ENCODE data around the gene LCN6.
"Not testable (repeated sequence)": the region's sequence is repeated elsewhere in the genome, so short reads cannot be mapped to it uniquely, and the experiment has no call there.

The LCN6 gene

DNA sequence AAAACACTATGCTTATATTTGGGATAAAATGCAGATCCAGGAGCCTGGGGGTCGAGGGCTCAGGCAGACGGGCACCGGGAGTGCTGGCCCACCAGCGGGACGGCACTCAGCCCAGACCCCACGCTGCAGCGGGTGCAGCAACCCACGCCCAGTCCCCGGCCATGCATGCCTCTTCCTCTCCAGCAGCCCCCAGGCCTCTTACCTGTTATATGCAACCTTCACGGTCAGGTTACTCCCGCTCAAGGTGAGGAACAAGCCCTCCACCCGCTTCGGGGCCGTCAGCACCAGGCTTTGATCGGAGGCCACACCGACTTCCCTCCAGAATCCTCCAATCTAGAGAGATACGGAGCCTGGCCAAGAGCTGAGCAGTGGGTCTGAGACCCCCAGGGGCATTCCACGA is 8.5 kb upstream of the LCN6 start:
- Histone ChIP-seq H3K9me3 (ENCODE audit: control insufficient read depth, insufficient read depth, low read length) (peaks cover 28% of the 10 kb centered on the region), H3K79me2 (ENCODE audit: control insufficient read depth, low read length) (no peaks in the 10 kb centered on the region), H3K27ac (ENCODE audit: low read depth, low read length) (no peak overlapping the region), H4K20me1 (ENCODE audit: control insufficient read depth, insufficient read depth, low read depth, low read length) (no peaks in the 10 kb centered on the region), H3K36me3 (ENCODE audit: control insufficient read depth, low read length) (no peaks in the 10 kb centered on the region), H3K4me3 (ENCODE audit: low read length) (no peak overlapping the region), H3K9me2 (replicated peaks; ENCODE audit: control insufficient read depth, low read length) (no peaks in the 10 kb centered on the region), H3F3A (ENCODE audit: control insufficient read depth, insufficient read depth) (no peaks in the 10 kb centered on the region; the same call in 1 of the 2 replicates), H3K4me2 (ENCODE audit: low read length) (no peak overlapping the region), H3K4me1 (ENCODE audit: control insufficient read depth, low read length) (peaks cover 33% of the 10 kb centered on the region), H3K27me3 (ENCODE audit: control insufficient read depth, low read length) (peaks cover 7% of the 10 kb centered on the region; the same call in 1 of the 2 replicates)
- no peak for TF ChIP-seq EZH2phosphoT487 (IDR thresholded peaks at IDR 0.05; ENCODE audit: borderline replicate concordance, low read length)
- TF ChIP-seq, protein P1, sequence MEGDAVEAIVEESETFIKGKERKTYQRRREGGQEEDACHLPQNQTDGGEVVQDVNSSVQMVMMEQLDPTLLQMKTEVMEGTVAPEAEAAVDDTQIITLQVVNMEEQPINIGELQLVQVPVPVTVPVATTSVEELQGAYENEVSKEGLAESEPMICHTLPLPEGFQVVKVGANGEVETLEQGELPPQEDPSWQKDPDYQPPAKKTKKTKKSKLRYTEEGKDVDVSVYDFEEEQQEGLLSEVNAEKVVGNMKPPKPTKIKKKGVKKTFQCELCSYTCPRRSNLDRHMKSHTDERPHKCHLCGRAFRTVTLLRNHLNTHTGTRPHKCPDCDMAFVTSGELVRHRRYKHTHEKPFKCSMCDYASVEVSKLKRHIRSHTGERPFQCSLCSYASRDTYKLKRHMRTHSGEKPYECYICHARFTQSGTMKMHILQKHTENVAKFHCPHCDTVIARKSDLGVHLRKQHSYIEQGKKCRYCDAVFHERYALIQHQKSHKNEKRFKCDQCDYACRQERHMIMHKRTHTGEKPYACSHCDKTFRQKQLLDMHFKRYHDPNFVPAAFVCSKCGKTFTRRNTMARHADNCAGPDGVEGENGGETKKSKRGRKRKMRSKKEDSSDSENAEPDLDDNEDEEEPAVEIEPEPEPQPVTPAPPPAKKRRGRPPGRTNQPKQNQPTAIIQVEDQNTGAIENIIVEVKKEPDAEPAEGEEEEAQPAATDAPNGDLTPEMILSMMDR (IDR thresholded peaks at IDR 0.05; ENCODE audit: low read depth, low read length, poor library complexity, severe bottlenecking), result no peak

DNA sequence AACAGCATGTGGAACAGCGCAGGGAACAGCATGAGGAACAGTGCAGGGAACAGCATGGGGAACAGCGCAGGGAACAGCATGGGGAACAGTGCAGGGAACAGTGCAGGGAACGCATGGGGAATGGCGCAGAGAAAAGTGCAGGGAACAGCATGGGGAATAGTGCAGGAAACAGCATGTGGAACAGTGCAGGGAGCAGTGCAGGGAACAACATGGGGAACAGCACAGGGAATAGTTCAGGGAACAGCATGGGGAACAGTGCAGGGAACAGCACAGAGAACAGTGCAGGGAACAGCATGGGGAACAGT is 7.8 kb upstream of the LCN6 start:
- TF ChIP-seq, protein P1 (IDR thresholded peaks at IDR 0.05; ENCODE audit: low read depth, low read length, poor library complexity, severe bottlenecking), result no peak
- TF ChIP-seq EZH2phosphoT487 (IDR thresholded peaks at IDR 0.05; ENCODE audit: borderline replicate concordance, low read length), result no peak
- Histone ChIP-seq H3K36me3 (ENCODE audit: control insufficient read depth, low read length) (no peaks in the 10 kb centered on the region), H3K4me2 (ENCODE audit: low read length) (no peak overlapping the region), H3F3A (ENCODE audit: control insufficient read depth, insufficient read depth) (no peaks in the 10 kb centered on the region; the same call in 1 of the 2 replicates), H3K79me2 (ENCODE audit: control insufficient read depth, low read length) (no peaks in the 10 kb centered on the region), H3K27ac (ENCODE audit: low read depth, low read length) (no peak overlapping the region), H3K9me2 (replicated peaks; ENCODE audit: control insufficient read depth, low read length) (no peaks in the 10 kb centered on the region), H4K20me1 (ENCODE audit: control insufficient read depth, insufficient read depth, low read depth, low read length) (no peaks in the 10 kb centered on the region), H3K4me1 (ENCODE audit: control insufficient read depth, low read length) (peaks cover 36% of the 10 kb centered on the region), H3K4me3 (ENCODE audit: low read length) (no peak overlapping the region), H3K9me3 (ENCODE audit: control insufficient read depth, insufficient read depth, low read length) (peaks cover 35% of the 10 kb centered on the region), H3K27me3 (ENCODE audit: control insufficient read depth, low read length) (peaks cover 7% of the 10 kb centered on the region; the same call in 1 of the 2 replicates)

DNA sequence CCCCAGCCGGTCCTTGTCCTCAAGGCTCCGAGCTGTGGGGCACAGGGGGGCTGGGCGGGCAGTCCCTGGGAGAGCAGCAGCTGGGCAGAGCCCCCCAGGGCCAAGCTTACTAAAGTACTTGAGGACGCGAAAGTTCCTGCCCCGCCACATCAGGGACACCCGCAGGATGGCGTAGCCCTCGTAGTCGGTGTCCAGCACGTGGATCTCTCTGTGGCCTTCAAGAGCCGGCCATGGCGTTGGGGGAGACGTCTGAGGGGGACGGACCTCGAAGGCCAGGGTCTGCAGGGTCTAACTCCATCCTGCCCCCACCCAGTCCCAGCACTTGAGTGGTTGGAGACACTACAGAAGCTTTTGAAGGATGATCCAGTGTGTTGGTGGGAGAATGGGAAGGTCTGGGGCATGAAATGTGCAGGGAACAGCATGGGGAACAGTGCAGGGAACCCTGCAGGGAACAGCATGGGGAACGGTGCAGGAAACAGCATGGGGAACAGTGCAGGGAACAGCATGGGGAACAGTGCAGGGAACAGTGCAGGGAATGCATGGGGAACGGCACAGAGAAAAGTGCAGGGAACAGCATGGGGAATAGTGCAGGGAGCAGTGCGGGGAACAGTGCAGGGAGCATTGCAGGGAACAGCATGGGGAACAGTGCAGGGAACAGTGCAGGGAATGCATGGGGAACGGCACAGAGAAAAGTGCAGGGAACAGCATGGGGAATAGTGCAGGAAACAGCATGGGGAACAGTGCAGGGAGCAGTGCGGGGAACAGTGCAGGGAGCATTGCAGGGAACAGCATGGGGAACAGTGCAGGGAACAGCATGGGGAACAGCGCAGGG is 7.2 kb upstream of the LCN6 start:
- H3K4me2 ChIP-seq (ENCODE audit: low read length); H4K20me1 ChIP-seq (ENCODE audit: control insufficient read depth, insufficient read depth, low read depth, low read length); H3K79me2 ChIP-seq (ENCODE audit: control insufficient read depth, low read length); H3K9me2 ChIP-seq (replicated peaks; ENCODE audit: control insufficient read depth, low read length); H3K4me3 ChIP-seq (ENCODE audit: low read length); H3K36me3 ChIP-seq (ENCODE audit: control insufficient read depth, low read length); H3K27ac ChIP-seq (ENCODE audit: low read depth, low read length); H3K27me3 ChIP-seq (ENCODE audit: control insufficient read depth, low read length); H3F3A ChIP-seq (ENCODE audit: control insufficient read depth, insufficient read depth): not testable (repeated sequence)
- peaks cover 38% of the 10 kb centered on the region for H3K9me3 ChIP-seq (ENCODE audit: control insufficient read depth, insufficient read depth, low read length)
- peaks cover 36% of the 10 kb centered on the region for H3K4me1 ChIP-seq (ENCODE audit: control insufficient read depth, low read length)

DNA sequence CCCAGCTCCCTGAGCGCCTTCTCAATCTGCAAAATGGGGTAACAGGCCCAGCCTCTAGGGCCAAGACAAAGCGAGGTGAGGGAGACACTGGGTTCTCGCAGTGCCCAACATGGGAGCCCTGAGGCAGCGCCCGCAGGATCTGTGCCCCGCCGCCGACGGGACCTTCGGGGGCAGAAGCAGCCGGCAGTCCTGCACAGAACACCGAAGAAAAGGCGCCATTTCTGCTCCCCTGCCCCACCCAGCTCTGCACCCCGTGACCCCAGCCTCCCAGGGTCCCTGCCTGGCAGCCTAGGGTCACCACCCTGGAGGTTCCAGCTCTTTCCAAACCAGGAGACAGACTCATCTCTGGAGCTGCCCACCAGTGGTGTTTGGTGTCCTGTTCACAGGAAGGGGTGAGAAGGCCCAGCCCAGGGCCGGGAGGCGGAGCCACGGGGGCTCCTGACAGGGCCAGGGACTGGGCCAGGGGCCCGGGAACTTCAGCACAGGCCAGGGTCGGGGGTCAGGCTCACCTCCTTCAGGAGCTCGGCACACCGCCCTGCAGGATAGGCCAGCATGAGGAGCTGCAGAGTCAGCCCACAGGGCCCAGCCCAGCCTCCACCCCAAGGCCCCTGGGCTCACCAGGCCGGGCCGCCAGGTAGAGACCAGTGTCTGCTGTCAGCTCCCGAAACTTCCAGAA is 6.4 kb upstream of the LCN6 start:
- Histone ChIP-seq H3K4me1 (ENCODE audit: control insufficient read depth, low read length) (peaks cover 43% of the 10 kb centered on the region), H3F3A (ENCODE audit: control insufficient read depth, insufficient read depth) (peaks cover 2% of the 10 kb centered on the region; the same call in 1 of the 2 replicates), H3K4me2 (ENCODE audit: low read length) (no peak overlapping the region), H3K79me2 (ENCODE audit: control insufficient read depth, low read length) (no peaks in the 10 kb centered on the region), H3K4me3 (ENCODE audit: low read length) (no peak overlapping the region), H4K20me1 (ENCODE audit: control insufficient read depth, insufficient read depth, low read depth, low read length) (no peaks in the 10 kb centered on the region), H3K27ac (ENCODE audit: low read depth, low read length) (no peak overlapping the region), H3K36me3 (ENCODE audit: control insufficient read depth, low read length) (no peaks in the 10 kb centered on the region), H3K9me3 (ENCODE audit: control insufficient read depth, insufficient read depth, low read length) (peaks cover 38% of the 10 kb centered on the region), H3K27me3 (ENCODE audit: control insufficient read depth, low read length) (peaks cover 7% of the 10 kb centered on the region; the same call in 1 of the 2 replicates), H3K9me2 (replicated peaks; ENCODE audit: control insufficient read depth, low read length) (no peaks in the 10 kb centered on the region)
- TF ChIP-seq EZH2phosphoT487 (IDR thresholded peaks at IDR 0.05; ENCODE audit: borderline replicate concordance, low read length), result no peak
- TF ChIP-seq, protein P1 (IDR thresholded peaks at IDR 0.05; ENCODE audit: low read depth, low read length, poor library complexity, severe bottlenecking), result no peak
